ENCODE results near the gene SCN4B. TPM values are rescaled to one million over a fixed set of nuclear protein-coding genes. Genes with fewer than 3 reads are reported as not detected.
A peak's percentile ranks its signal among the peaks of the same experiment; 100 is the strongest.

SCN4B gene
- total RNA-seq, 3 donors from 2014 or later (not counting 1 experiment from before 2014, with no cell fraction given), result 0.33 TPM; not detected in 2

GRCh38 chr11:118142809-118143208 lies 9.8 kb downstream of the SCN4B start:
- H3K27ac Mint-ChIP-seq, result no peak overlapping the region
- peaks cover 2% of the 10 kb centered on the region for H3K27me3 ChIP-seq (ENCODE audit: control insufficient read depth, insufficient read depth, low read length)

GRCh38 chr11:118142081-118142480 lies 10.5 kb downstream of the SCN4B start:
- Histone ChIP-seq H3K36me3 (ENCODE audit: control insufficient read depth, insufficient read depth, low read length) (no peaks in the 10 kb centered on the region), H3K4me3 (ENCODE audit: low read length) (no peak overlapping the region), H3K27me3 (ENCODE audit: control insufficient read depth, insufficient read depth, low read length) (peaks cover 2% of the 10 kb centered on the region), H3K4me1 (ENCODE audit: control insufficient read depth, insufficient read depth, low read length) (peaks cover 10% of the 10 kb centered on the region), H3K27ac (ENCODE audit: low read length) (no peak overlapping the region), H3K9me3 (ENCODE audit: control insufficient read depth, insufficient read depth, low read length) (no peaks in the 10 kb centered on the region)
- Mint-ChIP-seq H3K4me1 (peaks cover 0 to 4% of the 10 kb centered on the region in 2 donors), H3K36me3 (no peaks in the 10 kb centered on the region), H3K27me3 (ENCODE audit: low read depth in 2 of 2) (peaks cover 40 to 68% of the 10 kb centered on the region in 2 donors), H3K27ac (no peak overlapping the region), H3K4me3 (no peak overlapping the region), H3K9me3 (no peaks in the 10 kb centered on the region)
- DNase-seq (no peak), ATAC-seq (no peak)
- 86% methylated on average over 2 of the region's 2 CpGs for WGBS (ENCODE audit: insufficient coverage)
- no peak for TF ChIP-seq CTCF (IDR thresholded peaks at IDR 0.05)
- intact Hi-C loops (cut with micrococcal nuclease), result no loop called here

More at GRCh38 chr11:118142809-118143208, 9.8 kb downstream of the SCN4B start:
- H3K4me3 Mint-ChIP-seq, result no peak overlapping the region
- intact Hi-C loops (cut with micrococcal nuclease), result no loop called here
- no peaks in the 10 kb centered on the region for H3K9me3 Mint-ChIP-seq
- ATAC-seq (peak in 1 of 3 donors; percentile 42), DNase-seq (no peak)
- peaks cover 43 to 68% of the 10 kb centered on the region in 2 donors for H3K27me3 Mint-ChIP-seq (ENCODE audit: low read depth in 2 of 2)
- H3K4me1 ChIP-seq (ENCODE audit: control insufficient read depth, insufficient read depth, low read length), result peaks cover 10% of the 10 kb centered on the region
- H3K36me3 ChIP-seq (ENCODE audit: control insufficient read depth, insufficient read depth, low read length), result no peaks in the 10 kb centered on the region
- no peak for TF ChIP-seq CTCF (IDR thresholded peaks at IDR 0.05)
- 22% methylated on average over 6 of the region's 6 CpGs for WGBS (ENCODE audit: insufficient coverage)
- peaks cover 0 to 4% of the 10 kb centered on the region in 2 donors for H3K4me1 Mint-ChIP-seq
- no peak overlapping the region for H3K4me3 ChIP-seq (ENCODE audit: low read length)
- no peaks in the 10 kb centered on the region for H3K36me3 Mint-ChIP-seq
- no peaks in the 10 kb centered on the region for H3K9me3 ChIP-seq (ENCODE audit: control insufficient read depth, insufficient read depth, low read length)
- H3K27ac ChIP-seq (ENCODE audit: low read length), result no peak overlapping the region

- no peaks in the 10 kb centered on the region for H3K4me1 Mint-ChIP-seq
- H3K27me3 Mint-ChIP-seq (ENCODE audit: low read depth in 2 of 2), result peaks cover 33 to 52% of the 10 kb centered on the region in 2 donors
- Histone ChIP-seq H3K9me3 (ENCODE audit: control insufficient read depth, insufficient read depth, low read length) (no peaks in the 10 kb centered on the region), H3K27me3 (ENCODE audit: control insufficient read depth, insufficient read depth, low read length) (peaks cover 2% of the 10 kb centered on the region), H3K4me3 (ENCODE audit: low read length) (no peak overlapping the region), H3K4me1 (ENCODE audit: control insufficient read depth, insufficient read depth, low read length) (no peaks in the 10 kb centered on the region), H3K36me3 (ENCODE audit: control insufficient read depth, insufficient read depth, low read length) (no peaks in the 10 kb centered on the region), H3K27ac (ENCODE audit: low read length) (no peak overlapping the region)
- TF ChIP-seq CTCF (IDR thresholded peaks at IDR 0.05), result no peak
- no CpG with 5 or more reads among the region's 1 CpG for WGBS (ENCODE audit: insufficient coverage)
- intact Hi-C loops (cut with micrococcal nuclease), result no loop called here
- H3K4me3 Mint-ChIP-seq, result no peak overlapping the region
- H3K27ac Mint-ChIP-seq, result no peak overlapping the region
- DNase-seq, result no peak
- no peak for ATAC-seq
- H3K9me3 Mint-ChIP-seq, result no peaks in the 10 kb centered on the region
- H3K36me3 Mint-ChIP-seq, result no peaks in the 10 kb centered on the region
These were observed 13.0 kb downstream of the SCN4B start for GRCh38 chr11:118139578-118139977.

- no peak overlapping the region for H3K4me3 ChIP-seq (ENCODE audit: low read length)
- no peak overlapping the region for H3K27ac ChIP-seq (ENCODE audit: low read length)
- intact Hi-C loops (cut with micrococcal nuclease), result no loop called here
- Mint-ChIP-seq H3K9me3 (no peaks in the 10 kb centered on the region), H3K27me3 (ENCODE audit: low read depth in 2 of 2) (peaks cover 26 to 51% of the 10 kb centered on the region in 2 donors), H3K4me3 (no peak overlapping the region), H3K36me3 (no peaks in the 10 kb centered on the region), H3K4me1 (no peaks in the 10 kb centered on the region), H3K27ac (no peak overlapping the region)
- peaks cover 2% of the 10 kb centered on the region for H3K27me3 ChIP-seq (ENCODE audit: control insufficient read depth, insufficient read depth, low read length)
- H3K4me1 ChIP-seq (ENCODE audit: control insufficient read depth, insufficient read depth, low read length), result no peaks in the 10 kb centered on the region
- no peaks in the 10 kb centered on the region for H3K36me3 ChIP-seq (ENCODE audit: control insufficient read depth, insufficient read depth, low read length)
- no peak for DNase-seq
- TF ChIP-seq CTCF (IDR thresholded peaks at IDR 0.05), result no peak
- 74% methylated on average over 10 of the region's 10 CpGs for WGBS (ENCODE audit: insufficient coverage)
- no peak for ATAC-seq
- H3K9me3 ChIP-seq (ENCODE audit: control insufficient read depth, insufficient read depth, low read length), result no peaks in the 10 kb centered on the region
These were observed 13.7 kb downstream of the SCN4B start for GRCh38 chr11:118138839-118139420.
